ACC112 (cell line): ENCODE data around the gene SYNDIG1L.

Source experiments
- H2AFZ ChIP-seq: fragments of 200-600 bp; sonication (generic); one replicate; pipeline ENCODE4 v1.6.0; 2017; ENCODE audit warnings: antibody characterized with exemption, low read length; ENCODE audit not compliant: unreplicated experiment
- H3K27ac ChIP-seq: fragments of 200-600 bp; sonication (generic); 2 replicates; pipeline ENCODE4 v1.5.1; 2014; ENCODE audit warnings: low read depth, mild to moderate bottlenecking, antibody characterized with exemption, low read length, moderate library complexity
- H3K27me3 ChIP-seq: fragments of 200-600 bp; sonication (generic); 2 replicates; pipeline ENCODE4 v1.6.1; 2014; ENCODE audit warnings: mild to moderate bottlenecking, antibody characterized with exemption, low read length, moderate library complexity, mixed read lengths; ENCODE audit not compliant: insufficient read depth
- H3K36me3 ChIP-seq: fragments of 200-600 bp; sonication (generic); 2 replicates; pipeline ENCODE4 v1.6.1; 2016; ENCODE audit warnings: mild to moderate bottlenecking, antibody characterized with exemption, low read length, moderate library complexity, mixed read lengths; ENCODE audit not compliant: insufficient read depth
- H3K4me1 ChIP-seq: fragments of 200-600 bp; sonication (generic); one replicate; pipeline ENCODE4 v1.6.1; 2016; ENCODE audit warnings: low read length, mixed read lengths; ENCODE audit not compliant: insufficient read depth, unreplicated experiment, control insufficient read depth
- H3K4me3 ChIP-seq: fragments of 200-600 bp; sonication (generic); 2 replicates; pipeline ENCODE4 v1.5.1; 2014; ENCODE audit warnings: mild to moderate bottlenecking, low read depth, low read length
- H3K79me2 ChIP-seq: fragments of 200-600 bp; sonication (generic); one replicate; pipeline ENCODE4 v1.6.0; 2016; ENCODE audit warnings: low read length; ENCODE audit not compliant: control insufficient read depth, unreplicated experiment, insufficient read depth

The SYNDIG1L gene

GRCh38 chr14:74429991-74430390, 4.0 kb upstream of the SYNDIG1L start:
- Histone ChIP-seq H2AFZ (no peak overlapping the region), H3K4me3 (no peak overlapping the region), H3K4me1 (no peaks in the 10 kb centered on the region), H3K27ac (no peak overlapping the region), H3K79me2 (no peaks in the 10 kb centered on the region), H3K27me3 (peaks cover 88% of the 10 kb centered on the region), H3K36me3 (no peaks in the 10 kb centered on the region)

GRCh38 chr14:74429221-74429691, 3.2 kb upstream of the SYNDIG1L start:
- H3K27me3 ChIP-seq, result peaks cover 91% of the 10 kb centered on the region
- no peaks in the 10 kb centered on the region for H3K36me3 ChIP-seq
- H3K79me2 ChIP-seq, result no peaks in the 10 kb centered on the region
- H3K27ac ChIP-seq, result no peak overlapping the region
- H2AFZ ChIP-seq, result no peak overlapping the region
- no peak overlapping the region for H3K4me3 ChIP-seq
- H3K4me1 ChIP-seq, result no peaks in the 10 kb centered on the region

DNA sequence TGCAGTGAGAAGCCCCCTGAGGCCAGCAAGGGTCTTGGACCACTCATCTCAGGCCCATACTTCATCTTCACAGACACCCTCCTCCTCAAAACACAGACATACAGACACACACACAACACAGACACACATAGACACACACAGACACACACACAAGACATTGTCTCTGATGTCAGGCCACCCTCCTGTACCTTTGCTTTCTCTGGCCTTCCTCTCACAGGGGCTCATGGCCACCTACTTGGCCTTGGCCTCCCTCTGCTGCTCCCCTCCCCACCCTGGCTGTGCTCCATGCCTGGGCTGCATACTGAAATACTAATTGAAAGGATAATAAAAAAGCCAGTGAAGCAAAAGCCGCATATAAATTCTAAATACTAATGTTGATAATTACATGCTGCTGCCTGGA, 1.6 kb upstream of the SYNDIG1L start:
- Histone ChIP-seq H3K27me3 (peaks cover 92% of the 10 kb centered on the region), H3K4me1 (no peaks in the 10 kb centered on the region), H2AFZ (no peak overlapping the region), H3K36me3 (no peaks in the 10 kb centered on the region), H3K27ac (no peak overlapping the region), H3K4me3 (no peak overlapping the region), H3K79me2 (no peaks in the 10 kb centered on the region)

GRCh38 chr14:74425525-74426201, 347 bp downstream of the SYNDIG1L start:
- Histone ChIP-seq H3K36me3 (no peaks in the 10 kb centered on the region), H3K27ac (no peak overlapping the region), H3K79me2 (no peaks in the 10 kb centered on the region), H2AFZ (no peak overlapping the region), H3K27me3 (peaks cover 94% of the 10 kb centered on the region), H3K4me3 (no peak overlapping the region), H3K4me1 (no peaks in the 10 kb centered on the region)

DNA sequence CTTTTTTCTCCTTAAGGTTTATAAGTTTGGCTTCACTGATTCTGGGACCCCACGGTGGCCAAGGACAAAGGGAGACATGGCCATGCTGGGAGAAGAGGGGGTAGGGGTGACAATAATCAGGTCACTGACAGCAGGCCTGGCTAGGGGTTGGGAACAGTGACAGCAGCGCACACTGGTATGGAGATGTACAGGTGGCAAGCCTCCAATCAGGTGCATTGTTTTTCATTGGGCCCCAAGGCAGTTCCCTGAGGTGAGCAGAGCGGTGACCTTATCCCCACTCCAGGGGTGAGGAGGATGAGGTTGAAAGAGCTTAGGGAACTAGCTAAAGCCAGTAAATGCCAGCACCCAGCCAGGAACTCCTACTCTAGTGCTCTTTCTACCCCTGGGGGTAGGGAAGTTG, 1.4 kb downstream of the SYNDIG1L start:
- Histone ChIP-seq H3K27me3 (peaks cover 96% of the 10 kb centered on the region), H3K27ac (no peak overlapping the region), H3K36me3 (no peaks in the 10 kb centered on the region), H3K79me2 (no peaks in the 10 kb centered on the region), H2AFZ (no peak overlapping the region), H3K4me1 (no peaks in the 10 kb centered on the region), H3K4me3 (no peak overlapping the region)

- Histone ChIP-seq H3K27me3 (peaks cover 96% of the 10 kb centered on the region), H3K36me3 (no peaks in the 10 kb centered on the region), H2AFZ (no peak overlapping the region), H3K4me3 (no peak overlapping the region), H3K4me1 (no peaks in the 10 kb centered on the region), H3K27ac (no peak overlapping the region), H3K79me2 (no peaks in the 10 kb centered on the region)
Measured at GRCh38 chr14:74423246-74423645, 2.8 kb downstream of the SYNDIG1L start.

DNA sequence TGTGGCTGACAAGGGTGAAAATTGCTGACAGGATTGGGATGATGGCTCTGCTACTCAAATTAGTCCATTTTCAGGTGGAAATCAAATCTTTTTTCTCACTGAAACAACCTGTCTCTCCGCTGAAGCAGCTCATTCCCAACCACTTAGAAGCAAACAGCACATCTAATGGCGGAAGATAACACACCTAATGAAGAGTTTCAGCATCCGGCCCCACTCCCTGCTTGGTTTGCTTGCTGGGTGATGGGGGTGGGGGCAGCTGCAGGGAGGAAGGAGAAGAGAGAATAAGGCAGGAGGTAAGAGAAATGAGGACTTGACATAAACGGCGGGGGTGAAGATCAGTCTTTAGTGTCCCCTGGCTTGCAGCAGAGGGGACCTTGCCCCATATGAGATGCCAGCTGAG, 4.0 kb downstream of the SYNDIG1L start:
- Histone ChIP-seq H2AFZ (no peak overlapping the region), H3K79me2 (no peaks in the 10 kb centered on the region), H3K27me3 (peaks cover 96% of the 10 kb centered on the region), H3K27ac (no peak overlapping the region), H3K4me3 (no peak overlapping the region), H3K4me1 (no peaks in the 10 kb centered on the region), H3K36me3 (no peaks in the 10 kb centered on the region)

- peaks cover 99% of the 10 kb centered on the region for H3K27me3 ChIP-seq
- H3K36me3 ChIP-seq, result no peaks in the 10 kb centered on the region
- no peak overlapping the region for H3K27ac ChIP-seq
- no peak overlapping the region for H2AFZ ChIP-seq
- no peaks in the 10 kb centered on the region for H3K79me2 ChIP-seq
- H3K4me1 ChIP-seq, result no peaks in the 10 kb centered on the region
- no peak overlapping the region for H3K4me3 ChIP-seq
Measured at GRCh38 chr14:74419086-74419485, 6.9 kb downstream of the SYNDIG1L start.

- H3K36me3 ChIP-seq, result no peaks in the 10 kb centered on the region
- H2AFZ ChIP-seq, result no peak overlapping the region
- H3K4me3 ChIP-seq, result no peak overlapping the region
- H3K79me2 ChIP-seq, result no peaks in the 10 kb centered on the region
- H3K27me3 ChIP-seq, result peaks cover 99% of the 10 kb centered on the region
- H3K4me1 ChIP-seq, result no peaks in the 10 kb centered on the region
- H3K27ac ChIP-seq, result no peak overlapping the region
Measured at GRCh38 chr14:74418031-74418430, 8.0 kb downstream of the SYNDIG1L start.

DNA sequence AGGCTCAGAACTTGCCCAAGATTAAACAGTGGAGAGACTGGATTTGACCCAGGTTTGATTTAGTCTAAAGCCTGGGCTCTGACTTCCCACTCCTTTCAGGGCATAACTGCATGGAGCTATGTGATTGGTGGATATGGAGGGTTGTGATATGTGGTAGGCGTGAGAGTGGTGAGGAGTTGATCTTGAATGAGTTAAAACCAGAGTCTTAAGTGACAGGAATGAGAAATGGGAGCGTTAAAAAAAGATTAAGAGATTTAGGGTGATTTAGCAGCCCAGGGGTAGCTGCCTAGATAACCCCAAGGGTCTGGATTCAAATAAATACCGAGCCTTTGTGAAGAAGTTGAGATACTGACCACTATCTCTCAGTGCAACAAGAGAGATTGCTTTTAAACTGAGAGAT, 8.4 kb downstream of the SYNDIG1L start:
- Histone ChIP-seq H2AFZ (no peak overlapping the region), H3K4me3 (no peak overlapping the region), H3K36me3 (no peaks in the 10 kb centered on the region), H3K27ac (no peak overlapping the region), H3K27me3 (peaks cover 99% of the 10 kb centered on the region), H3K4me1 (no peaks in the 10 kb centered on the region), H3K79me2 (no peaks in the 10 kb centered on the region)

GRCh38 chr14:74417201-74417600, 8.8 kb downstream of the SYNDIG1L start:
- Histone ChIP-seq H2AFZ (no peak overlapping the region), H3K36me3 (no peaks in the 10 kb centered on the region), H3K4me3 (no peak overlapping the region), H3K4me1 (no peaks in the 10 kb centered on the region), H3K79me2 (no peaks in the 10 kb centered on the region), H3K27ac (no peak overlapping the region), H3K27me3 (peaks cover 98% of the 10 kb centered on the region)
